Stimulated activated CD8-positive, alpha-beta memory T cell treated with anti-CD3 and anti-CD28 coated beads, Interleukin-12 subunit alpha, Interleukin-12 subunit beta, amount 100 ng/mL, for 1 hour (primary cell): Measurements from ENCODE around the gene CALN1.

Experiments
- DNase-seq: peaks from one replicate; pipeline ENCODE4 v3.0.0-alpha.2; 2020; ENCODE audit warnings: low read depth

The CALN1 gene

GRCh38 chr7:72037516-72037915 lies 374.6 kb downstream of the CALN1 start:
- DNase-seq, result no peak

DNA sequence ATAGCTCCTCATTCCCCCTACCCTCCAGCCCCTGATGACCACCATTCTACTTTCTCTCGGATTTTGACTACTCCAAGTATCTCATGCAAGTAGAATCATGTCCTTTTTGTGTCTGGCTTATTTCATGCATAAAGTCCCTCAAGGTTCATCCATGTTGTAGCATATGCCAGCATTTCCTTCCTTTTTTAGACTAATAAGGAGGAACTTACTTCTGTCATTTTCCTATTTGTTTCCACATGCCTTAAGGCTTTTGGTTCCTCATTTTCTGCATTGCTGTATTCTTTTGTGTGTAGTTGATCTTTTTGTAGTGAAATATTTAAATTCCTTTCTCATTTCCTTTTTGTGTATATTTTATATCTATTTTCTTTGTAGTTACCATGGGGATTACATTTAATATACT lies 376.9 kb downstream of the CALN1 start:
- no peak for DNase-seq

- DNase-seq, result no peak
Measured at GRCh38 chr7:72032934-72033333, 379.2 kb downstream of the CALN1 start.

DNA sequence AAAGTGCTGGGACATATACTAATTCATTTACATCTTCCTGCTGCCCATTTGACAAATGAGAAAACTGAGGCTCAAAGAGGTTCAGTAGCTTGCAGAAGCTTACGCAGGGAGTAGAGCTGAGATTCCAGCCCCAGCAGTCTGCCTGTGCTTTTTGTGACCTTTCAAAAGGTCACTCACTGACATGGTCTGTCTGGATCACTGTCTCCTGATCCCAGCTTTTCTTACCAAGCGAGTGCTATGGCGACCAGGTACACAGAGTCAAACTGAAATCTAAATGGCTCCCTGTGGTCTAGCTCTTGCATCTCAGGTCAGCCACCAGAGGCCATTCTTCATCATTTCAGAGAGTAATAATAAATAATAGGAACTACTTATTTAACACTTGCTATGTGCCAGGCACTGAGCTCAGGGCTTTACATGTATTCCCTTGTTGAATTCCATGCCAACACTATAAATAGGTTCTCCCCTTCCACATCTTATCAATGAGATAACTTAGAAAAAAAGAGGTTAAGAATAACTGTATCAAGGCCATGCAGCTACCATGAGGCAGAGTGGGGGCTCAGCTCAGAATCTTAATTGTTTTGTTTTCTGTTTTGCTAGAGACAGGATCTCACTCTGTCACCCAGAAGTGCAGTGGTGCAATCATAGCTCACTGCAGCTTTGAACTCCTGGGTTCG lies 381.0 kb downstream of the CALN1 start:
- DNase-seq, result no peak

GRCh38 chr7:72028267-72028666 lies 383.9 kb downstream of the CALN1 start:
- DNase-seq, result no peak

DNA sequence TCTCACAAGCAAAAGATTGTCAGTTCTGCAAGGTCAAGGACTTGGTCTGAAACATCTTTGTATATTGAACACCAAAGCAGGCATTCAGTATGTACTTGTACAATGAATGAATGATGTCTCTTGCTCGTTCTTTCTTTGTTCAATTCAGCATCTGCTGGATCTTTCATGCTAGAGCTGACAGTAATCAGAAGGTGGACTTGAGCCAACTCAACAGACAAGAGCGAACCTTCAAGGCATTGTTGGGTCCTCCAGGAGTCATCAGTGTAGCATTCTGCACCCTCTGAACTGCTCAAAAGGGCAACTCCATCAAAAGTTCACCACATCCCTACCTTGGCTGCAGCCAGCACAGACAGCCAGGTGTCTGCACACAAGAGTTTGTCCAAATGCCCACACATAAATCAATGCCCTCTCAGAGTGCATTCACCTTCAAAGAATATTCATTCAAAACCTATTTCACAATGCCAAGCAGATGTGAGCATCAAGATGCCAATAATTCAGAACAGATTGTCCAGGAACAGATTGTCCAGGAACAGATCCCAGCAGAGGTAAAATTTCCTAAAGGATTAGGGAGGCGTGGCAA lies 386.7 kb downstream of the CALN1 start:
- DNase-seq, result no peak

- no peak for DNase-seq
Measured at GRCh38 chr7:72023926-72024325, 388.2 kb downstream of the CALN1 start.

- DNase-seq, result no peak
Measured at GRCh38 chr7:72021716-72022115, 390.4 kb downstream of the CALN1 start.

DNA sequence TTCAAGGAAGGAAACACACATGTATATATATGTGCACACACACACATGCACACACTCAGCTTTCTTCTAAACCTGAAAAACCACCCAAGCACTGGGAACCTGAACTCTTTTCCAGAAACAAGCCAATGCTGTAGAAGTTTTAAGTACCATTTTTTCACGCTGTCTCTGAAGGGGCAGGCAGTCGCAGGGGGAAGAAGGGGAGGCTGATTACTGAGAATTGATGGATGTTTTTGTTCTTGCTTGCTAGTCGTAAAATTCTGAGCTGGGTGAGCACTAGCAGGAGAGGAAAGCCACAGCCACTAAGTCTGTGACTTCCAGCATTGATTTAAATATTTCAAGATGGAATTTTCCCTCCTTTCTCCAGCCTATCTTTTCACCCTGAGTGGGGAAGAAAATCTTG lies 391.8 kb downstream of the CALN1 start:
- DNase-seq, result no peak

GRCh38 chr7:72019436-72019835 lies 392.7 kb downstream of the CALN1 start:
- DNase-seq, result no peak

DNA sequence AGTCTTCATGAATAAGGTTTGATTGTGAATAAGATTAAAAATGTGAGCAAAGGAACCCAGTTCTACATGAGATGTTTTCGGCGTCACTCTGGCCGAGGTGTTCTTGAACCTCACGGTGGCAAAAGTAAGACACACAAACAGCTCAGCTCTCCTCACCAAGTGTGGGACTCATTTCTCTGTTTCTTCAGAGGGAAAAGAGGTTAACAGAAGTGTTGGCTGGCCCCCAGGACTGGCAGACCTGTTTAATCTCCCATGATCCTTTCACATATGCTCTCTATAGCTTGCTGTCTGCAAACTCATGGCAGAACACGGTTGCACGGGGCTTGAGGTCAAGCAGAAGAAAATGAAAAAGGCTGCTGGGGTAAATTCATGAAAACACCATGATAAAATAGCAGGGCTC lies 394.4 kb downstream of the CALN1 start:
- DNase-seq, result no peak

GRCh38 chr7:72016574-72016973 lies 395.6 kb downstream of the CALN1 start:
- DNase-seq, result no peak

GRCh38 chr7:72015136-72015535 lies 397.0 kb downstream of the CALN1 start:
- DNase-seq, result no peak

- DNase-seq, result no peak
Measured at GRCh38 chr7:72007018-72007417, 405.1 kb downstream of the CALN1 start.

DNA sequence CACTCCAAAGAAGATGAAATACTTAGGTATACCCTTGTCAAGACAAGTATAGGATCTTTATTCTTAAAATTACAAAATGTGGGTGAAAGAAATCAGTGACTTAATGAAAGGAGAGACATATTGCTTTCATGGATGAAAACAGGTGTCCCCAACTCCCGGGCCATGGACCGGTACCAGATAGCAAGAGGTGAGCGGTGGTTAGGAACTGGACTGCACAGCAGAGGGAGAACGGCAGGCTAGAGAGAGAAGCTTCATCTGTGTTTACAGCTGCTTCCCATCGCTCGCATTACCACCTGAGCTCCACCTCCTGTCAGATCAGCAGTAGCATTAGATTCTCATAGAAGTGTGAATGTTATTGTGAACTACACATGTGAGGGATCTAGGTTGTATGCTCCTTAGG lies 408.9 kb downstream of the CALN1 start:
- DNase-seq, result no peak

DNA sequence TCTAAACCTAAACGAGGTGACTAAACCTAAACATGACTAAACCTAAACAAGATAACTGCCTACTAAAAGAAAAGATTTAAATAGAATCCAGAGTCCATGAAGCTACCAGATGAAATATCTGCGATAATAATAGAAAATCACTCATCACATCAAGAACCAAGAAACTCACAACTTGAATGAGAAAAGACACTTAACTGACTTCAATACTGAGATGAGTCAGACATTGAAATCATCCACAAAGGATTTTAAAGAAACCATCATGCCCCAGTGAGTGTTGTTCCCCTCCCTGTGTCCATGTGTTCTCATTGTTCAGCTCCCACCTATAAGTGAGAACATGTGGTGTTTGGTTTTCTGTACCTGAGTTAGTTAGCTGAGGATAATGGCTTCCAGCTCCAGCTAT lies 416.0 kb downstream of the CALN1 start:
- no peak for DNase-seq

DNA sequence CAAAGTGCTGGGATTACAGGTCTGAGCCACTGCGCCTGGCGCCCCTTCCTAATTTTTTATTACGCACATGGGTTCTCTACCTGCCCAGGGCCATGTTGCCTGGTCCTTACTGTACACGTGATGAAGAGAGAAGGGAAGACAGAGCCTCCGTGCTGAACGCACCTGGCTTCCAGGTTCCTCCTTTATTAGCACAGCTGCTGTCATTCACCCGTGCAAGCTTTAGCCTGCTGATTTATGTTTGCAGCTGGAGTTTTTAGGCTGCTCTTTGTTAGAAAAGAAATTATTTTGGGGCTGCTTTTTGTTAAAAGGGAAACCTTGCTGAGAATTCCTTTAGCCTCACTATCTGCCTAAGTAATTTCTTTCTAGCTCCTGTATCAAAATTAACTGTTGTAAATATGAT lies 417.0 kb downstream of the CALN1 start:
- DNase-seq, result no peak

- DNase-seq, result no peak
Measured at GRCh38 chr7:71991586-71991985, 420.6 kb downstream of the CALN1 start.

GRCh38 chr7:71990138-71990462 lies 422.0 kb downstream of the CALN1 start:
- no peak for DNase-seq

DNA sequence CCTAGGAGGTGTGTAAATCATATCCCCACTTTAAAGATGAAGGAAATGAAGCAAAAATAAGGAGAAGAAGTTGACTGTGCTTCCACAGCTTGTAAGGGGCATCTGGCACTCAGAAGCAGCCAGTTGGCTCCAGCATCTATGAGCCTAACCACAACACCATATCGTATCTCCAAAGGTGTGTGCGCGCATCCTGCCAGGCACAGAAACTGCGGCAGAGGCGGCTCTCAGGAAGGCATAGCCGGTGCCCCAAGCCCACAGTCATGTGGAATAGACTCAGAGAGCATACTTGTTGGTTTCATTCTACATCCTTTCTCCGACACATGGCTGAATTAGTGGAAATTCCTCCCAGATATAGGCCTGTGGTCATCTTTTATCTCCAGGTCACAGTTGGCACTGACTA lies 423.9 kb downstream of the CALN1 start:
- DNase-seq, result no peak

GRCh38 chr7:71987200-71987767 lies 424.9 kb downstream of the CALN1 start:
- DNase-seq, result no peak

DNA sequence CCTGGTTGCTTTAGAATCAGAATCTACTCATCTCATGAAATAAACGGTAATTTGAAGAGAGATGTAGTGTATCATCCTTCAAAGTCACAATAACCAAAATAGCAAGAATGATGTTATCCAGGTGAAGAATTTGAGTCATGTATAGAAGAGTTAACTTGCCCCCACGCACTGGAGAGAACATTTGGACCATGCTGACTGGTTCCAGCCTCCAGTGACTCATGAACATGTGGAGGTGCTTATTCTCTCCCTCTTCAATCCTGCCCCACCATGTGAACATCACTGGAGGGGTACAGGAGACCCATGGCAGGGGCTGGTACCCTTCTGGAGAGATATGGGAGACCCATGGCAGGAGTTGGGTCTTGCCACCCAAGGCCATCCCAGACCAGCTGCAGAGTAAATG lies 427.8 kb downstream of the CALN1 start:
- DNase-seq, result no peak

GRCh38 chr7:71982851-71983250 lies 429.3 kb downstream of the CALN1 start:
- no peak for DNase-seq

- DNase-seq, result no peak
Measured at GRCh38 chr7:71976645-71977044, 435.5 kb downstream of the CALN1 start.
